ENCODE measurements around the gene SMAP2.

SMAP2 gene

DNA sequence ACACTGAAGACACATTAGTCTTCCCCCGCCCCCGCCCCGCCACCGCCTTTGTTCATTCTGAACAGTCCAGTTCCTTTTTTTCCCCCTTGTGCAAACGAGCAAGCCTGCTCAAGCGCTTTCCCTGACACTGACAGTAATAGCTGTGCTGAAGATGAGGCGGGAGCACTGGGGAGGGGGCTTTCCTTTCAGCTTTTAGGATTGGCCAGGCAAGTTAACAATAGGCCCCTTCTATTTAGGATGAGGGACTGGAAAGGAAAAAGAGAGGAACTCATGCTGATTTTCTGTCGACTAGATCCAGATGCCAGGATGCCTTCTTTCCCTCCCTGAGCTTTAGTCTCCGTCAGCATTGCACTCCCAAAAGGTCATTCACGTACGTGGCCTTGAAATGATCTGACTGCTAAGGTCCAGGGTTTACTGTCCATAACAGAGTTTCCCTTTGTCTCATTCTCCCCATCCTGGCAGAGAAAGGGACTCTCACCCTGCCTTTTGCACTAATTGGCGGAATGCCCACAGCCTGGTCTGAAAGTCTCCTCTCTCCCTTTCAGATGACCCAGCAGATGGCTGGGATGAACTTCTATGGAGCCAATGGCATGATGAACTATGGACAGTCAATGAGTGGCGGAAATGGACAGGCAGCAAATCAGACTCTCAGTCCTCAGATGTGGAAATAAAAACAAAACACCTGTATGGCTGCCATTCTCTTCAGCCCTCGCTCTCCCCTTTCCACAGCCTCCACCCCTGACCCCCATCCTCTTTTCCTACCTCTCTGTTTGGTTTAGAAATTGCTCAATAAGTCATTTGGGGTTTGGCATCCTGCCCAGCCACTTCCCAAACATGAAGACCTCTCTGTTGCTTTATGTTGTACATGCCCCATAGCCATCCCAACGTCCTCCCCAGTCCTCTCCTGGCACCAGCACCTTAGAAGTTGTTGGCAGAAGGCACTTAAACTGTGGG lies 48.2 kb downstream of the SMAP2 start:
- no peak for DNase-seq (ENCODE audit: low read depth)

DNA sequence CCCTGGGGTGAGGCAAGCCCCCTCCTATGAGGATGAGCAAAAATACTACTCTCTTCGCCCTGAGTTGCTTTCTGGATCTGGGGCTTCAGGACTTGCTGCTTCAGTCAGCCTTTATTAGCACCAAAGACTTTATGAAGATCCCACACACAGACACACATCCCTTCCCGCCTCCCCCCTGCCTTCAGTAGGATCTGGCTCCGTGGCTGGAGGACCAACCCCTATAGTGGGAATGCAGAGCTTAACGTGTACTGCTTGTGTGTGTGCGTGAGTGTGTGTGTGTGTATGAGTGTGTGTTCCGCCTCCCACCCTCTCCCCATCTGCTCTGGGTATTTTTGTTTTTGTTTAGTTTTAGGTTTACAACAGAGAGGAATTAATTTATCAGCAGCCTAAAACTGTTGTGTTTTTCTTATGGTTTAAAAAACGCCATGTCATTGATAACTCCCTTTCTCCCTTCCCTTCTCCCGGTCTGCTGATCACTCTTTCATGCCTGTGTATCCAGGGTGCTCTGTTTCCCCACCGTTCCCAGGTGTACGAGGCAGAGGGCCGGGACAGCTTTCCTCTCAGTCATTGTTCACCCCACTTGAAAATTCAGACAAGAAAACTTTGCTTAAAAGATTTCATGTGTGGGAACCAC lies 49.2 kb downstream of the SMAP2 start:
- no peak for DNase-seq (ENCODE audit: low read depth)

DNA sequence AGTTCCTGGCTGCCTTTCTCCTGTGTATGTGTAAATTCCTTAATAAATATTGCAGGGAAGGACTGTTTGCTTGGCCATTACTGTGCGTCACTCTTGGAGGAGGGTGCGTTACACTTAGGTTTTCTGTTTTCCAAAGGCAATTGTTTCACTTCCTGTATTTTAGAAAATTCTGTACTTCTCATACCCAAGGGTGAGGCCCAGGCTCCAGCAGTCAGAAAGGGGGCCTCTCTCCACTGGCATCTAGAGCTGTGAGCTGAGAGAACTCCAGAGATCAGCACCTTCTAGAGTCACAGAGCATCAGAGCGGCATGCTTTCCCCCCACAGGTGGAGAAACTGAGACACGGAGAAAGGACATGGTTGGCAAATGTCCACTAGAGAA lies 49.7 kb downstream of the SMAP2 start:
- no peak for DNase-seq (ENCODE audit: low read depth)

- DNase-seq (ENCODE audit: low read depth), result no peak
Observed at GRCh38 chr1:40423951-40424618, 50.6 kb downstream of the SMAP2 start.

DNA sequence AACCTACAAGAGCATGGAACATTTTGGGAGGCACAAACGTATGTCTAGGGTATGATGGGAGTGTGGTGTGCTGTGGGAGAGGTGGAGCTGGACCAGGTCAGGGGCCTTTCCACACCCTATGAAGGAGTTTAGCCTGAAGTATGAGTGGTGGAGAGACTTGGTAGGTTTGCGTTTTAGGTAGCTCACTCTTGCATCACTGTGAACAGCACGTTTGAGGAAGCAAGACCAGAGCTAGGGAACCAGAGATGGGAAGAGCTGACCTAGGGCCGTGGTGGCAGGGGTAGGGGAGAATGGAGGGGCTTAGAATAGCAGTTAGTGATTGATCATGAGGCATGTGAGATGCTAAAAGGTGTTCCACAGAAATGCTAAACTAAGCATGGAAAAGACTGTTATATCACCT lies 51.7 kb downstream of the SMAP2 start:
- no peak for DNase-seq (ENCODE audit: low read depth)

- DNase-seq (ENCODE audit: low read depth), result no peak
Observed at GRCh38 chr1:40431385-40431784, 57.9 kb downstream of the SMAP2 start.

DNA sequence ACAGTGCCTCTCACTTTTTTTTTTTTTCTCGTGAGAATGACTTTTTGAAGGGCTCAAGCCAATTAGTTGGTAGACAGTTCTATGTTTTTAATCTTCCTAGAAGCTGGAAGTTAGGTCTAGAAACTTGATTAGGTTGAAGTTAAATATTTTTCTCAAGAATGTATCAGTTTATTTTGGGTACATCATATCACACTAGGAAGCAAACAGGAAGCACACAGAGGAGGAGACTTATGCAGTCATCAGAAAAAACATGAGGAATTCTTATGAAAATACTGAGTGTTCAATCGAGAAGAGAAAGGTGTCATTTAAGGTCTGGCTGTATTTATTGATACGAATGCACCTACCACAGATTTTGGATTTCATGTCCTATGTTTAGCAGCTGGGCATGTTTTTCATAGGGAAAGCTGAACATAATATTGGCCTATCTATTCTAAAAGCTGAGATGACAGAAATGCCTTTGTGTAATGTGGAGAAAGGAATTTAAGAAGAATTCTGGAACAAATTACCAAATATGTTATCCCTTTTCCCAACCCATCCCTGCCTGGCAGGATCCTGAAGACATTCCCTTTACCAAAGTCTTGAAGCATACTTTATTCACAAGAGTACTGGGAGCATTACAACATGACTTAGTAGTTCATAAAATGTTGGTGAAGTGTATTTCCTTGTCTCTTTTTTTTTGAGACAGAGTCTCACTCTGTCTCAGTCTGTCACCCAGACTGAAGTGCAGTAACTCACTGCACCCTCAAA lies 59.3 kb downstream of the SMAP2 start:
- DNase-seq (ENCODE audit: low read depth), result no peak

DNA sequence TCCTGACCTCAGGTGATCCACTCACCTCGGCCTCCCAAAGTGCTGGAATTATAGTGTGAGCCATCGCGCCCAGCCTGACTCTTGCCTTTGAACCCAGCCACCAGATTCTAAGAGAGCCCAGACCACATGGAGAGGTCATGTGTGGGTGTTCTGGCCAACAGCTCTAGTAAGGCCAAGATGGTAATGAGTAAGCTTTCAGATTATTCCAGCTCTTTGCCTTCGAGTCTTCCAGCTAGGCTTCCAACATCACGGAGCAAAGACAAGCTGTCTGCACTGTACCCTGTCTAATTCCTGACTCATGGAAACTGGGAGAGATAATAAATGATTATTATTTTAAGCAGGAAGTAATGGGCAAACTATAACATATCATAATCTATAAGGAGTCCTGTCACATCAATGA lies 61.9 kb downstream of the SMAP2 start:
- no peak for DNase-seq (ENCODE audit: low read depth)

GRCh38 chr1:40435876-40436275 lies 62.3 kb downstream of the SMAP2 start:
- no peak for DNase-seq (ENCODE audit: low read depth)

- no peak for DNase-seq (ENCODE audit: low read depth)
Observed at GRCh38 chr1:40438391-40439015, 65.0 kb downstream of the SMAP2 start.

- DNase-seq (ENCODE audit: low read depth), result no peak
Observed at GRCh38 chr1:40439247-40439646, 65.7 kb downstream of the SMAP2 start.

GRCh38 chr1:40449684-40450494 lies 76.4 kb downstream of the SMAP2 start, which contains the start of gene ZFP69B:
ZFP69B (plus strand) TSS chr1:40450476; CDS start chr1:40450962, 486 bp downstream.
- peak; percentile 88 for DNase-seq (ENCODE audit: low read depth)

- peak; percentile 79 for DNase-seq (ENCODE audit: low read depth)
Observed at GRCh38 chr1:40450495-40451237, 77.1 kb downstream of the SMAP2 start.

DNA sequence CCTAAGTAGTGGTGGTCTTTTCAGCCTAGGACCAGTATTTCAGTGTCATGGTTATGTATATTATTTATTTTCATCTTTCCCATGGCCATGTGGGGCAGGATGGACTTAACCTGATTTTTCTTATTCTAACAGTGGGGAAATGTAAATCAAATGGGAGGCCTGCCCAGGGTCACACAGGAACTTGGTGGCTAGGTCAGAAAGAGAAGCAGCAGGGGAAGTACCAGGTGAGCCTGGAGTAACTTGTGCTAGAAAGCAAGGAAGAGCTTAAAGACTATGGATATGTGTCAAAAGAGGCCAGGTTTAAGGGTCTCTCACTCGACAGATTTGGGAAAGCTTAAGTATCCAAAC lies 77.7 kb downstream of the SMAP2 start:
- DNase-seq (ENCODE audit: low read depth), result no peak

GRCh38 chr1:40454873-40455272 lies 81.3 kb downstream of the SMAP2 start:
- no peak for DNase-seq (ENCODE audit: low read depth)

- DNase-seq (ENCODE audit: low read depth), result no peak
Observed at GRCh38 chr1:40462956-40463590, 89.5 kb downstream of the SMAP2 start.

GRCh38 chr1:40469327-40469726 lies 95.8 kb downstream of the SMAP2 start:
- no peak for DNase-seq (ENCODE audit: low read depth)

All from stimulated activated CD8-positive, alpha-beta memory T cell treated with anti-CD3 and anti-CD28 coated beads, Interleukin-12 subunit alpha, Interleukin-12 subunit beta, amount 100 ng/mL, for 4 hours (primary cell).